ENCODE data around the gene COL6A2.
A peak's percentile ranks its signal among the peaks of the same experiment; 100 is the strongest.

The COL6A2 gene

DNA sequence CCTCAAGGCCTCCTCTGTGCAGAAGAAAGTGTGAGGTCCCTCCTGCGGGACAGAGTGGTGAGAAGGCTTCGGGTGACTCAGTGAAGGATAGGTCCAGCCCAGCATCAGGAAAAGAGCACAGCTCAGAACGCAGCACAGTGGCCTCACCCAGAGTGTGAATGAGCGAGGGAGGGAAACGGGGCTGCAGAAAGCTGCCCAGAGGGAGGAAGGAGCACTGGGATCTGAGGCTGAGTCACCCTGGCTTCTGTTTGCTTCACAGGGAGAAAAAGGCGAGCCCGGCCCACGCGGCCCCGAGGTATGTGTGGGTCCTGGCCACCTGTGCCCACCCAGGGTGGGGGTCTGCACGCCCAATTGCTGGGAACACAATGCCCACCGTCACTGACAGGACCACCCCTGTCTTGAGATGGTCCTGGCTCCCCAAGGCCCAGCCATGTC lies 24.3 kb downstream of the COL6A2 start:
- TF ChIP-seq, protein P1, sequence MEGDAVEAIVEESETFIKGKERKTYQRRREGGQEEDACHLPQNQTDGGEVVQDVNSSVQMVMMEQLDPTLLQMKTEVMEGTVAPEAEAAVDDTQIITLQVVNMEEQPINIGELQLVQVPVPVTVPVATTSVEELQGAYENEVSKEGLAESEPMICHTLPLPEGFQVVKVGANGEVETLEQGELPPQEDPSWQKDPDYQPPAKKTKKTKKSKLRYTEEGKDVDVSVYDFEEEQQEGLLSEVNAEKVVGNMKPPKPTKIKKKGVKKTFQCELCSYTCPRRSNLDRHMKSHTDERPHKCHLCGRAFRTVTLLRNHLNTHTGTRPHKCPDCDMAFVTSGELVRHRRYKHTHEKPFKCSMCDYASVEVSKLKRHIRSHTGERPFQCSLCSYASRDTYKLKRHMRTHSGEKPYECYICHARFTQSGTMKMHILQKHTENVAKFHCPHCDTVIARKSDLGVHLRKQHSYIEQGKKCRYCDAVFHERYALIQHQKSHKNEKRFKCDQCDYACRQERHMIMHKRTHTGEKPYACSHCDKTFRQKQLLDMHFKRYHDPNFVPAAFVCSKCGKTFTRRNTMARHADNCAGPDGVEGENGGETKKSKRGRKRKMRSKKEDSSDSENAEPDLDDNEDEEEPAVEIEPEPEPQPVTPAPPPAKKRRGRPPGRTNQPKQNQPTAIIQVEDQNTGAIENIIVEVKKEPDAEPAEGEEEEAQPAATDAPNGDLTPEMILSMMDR (IDR thresholded peaks at IDR 0.05; ENCODE audit: poor library complexity, severe bottlenecking): no peak
- H3K9me3 ChIP-seq (ENCODE audit: severe bottlenecking): no peaks in the 10 kb centered on the region
- ATAC-seq (ENCODE audit: low read depth) (peak; percentile 73), DNase-seq (ENCODE audit: low spot score) (peak; percentile 54)
- H3K27ac ChIP-seq (ENCODE audit: poor library complexity, severe bottlenecking): no peak overlapping the region
- H3K4me1 ChIP-seq (ENCODE audit: insufficient read depth, poor library complexity, severe bottlenecking): peaks cover 3% of the 10 kb centered on the region
- H3K4me3 ChIP-seq (ENCODE audit: severe bottlenecking): no peak overlapping the region
- no peaks in the 10 kb centered on the region for H3K27me3 ChIP-seq (ENCODE audit: insufficient read depth, poor library complexity, severe bottlenecking)
- no peaks in the 10 kb centered on the region for H3K36me3 ChIP-seq (ENCODE audit: low read depth)

DNA sequence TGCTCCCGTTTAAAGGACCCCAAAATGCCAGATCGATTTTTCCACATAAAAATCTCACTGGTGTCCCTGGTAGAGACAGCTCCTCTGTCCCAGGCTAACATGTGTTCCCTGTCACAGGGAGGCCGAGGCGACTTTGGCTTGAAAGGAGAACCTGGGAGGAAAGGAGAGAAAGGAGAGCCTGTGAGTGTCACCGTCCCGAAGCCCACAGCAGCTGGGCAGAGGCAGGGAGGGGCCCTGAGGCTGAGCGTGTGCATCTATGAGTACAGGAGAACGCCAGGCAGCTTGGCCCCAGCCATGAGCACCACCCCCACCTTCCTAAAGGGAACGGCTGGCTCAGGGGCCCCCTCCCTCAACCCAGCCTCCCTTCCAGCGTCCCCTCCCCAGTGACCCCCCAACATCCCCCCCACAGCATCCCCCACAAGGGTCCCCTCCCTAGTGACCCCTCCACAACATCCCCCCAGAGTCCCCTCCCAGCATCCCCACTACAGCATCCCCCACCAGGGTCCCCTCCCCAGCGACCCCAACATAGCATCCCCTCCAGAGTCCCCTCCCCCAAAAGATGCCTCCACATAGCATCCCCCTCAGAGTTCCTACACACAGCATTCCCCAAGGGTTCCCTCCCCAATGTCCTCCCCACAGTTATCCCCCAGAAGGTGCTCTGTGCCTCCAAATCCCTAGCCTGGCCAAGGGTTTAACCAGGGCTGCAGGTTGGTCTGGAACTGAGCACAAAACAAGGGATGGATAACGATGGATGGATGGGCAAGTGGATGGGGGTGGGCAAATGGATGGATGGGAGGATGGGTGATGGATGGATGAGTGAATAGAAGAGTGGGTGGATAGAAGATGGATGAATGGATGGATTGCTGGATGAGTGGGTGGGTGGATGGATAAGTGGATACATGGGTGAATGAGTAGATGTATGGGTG lies 25.1 kb downstream of the COL6A2 start:
- Histone ChIP-seq H3K27me3 (ENCODE audit: insufficient read depth, poor library complexity, severe bottlenecking) (no peaks in the 10 kb centered on the region), H3K36me3 (ENCODE audit: low read depth) (no peaks in the 10 kb centered on the region), H3K27ac (ENCODE audit: poor library complexity, severe bottlenecking) (no peak overlapping the region), H3K4me3 (ENCODE audit: severe bottlenecking) (no peak overlapping the region), H3K4me1 (ENCODE audit: insufficient read depth, poor library complexity, severe bottlenecking) (peaks cover 3% of the 10 kb centered on the region), H3K9me3 (ENCODE audit: severe bottlenecking) (no peaks in the 10 kb centered on the region)
- DNase-seq (ENCODE audit: low spot score): peak; percentile 42
- TF ChIP-seq, protein P1 (IDR thresholded peaks at IDR 0.05; ENCODE audit: poor library complexity, severe bottlenecking): no peak
- ATAC-seq (ENCODE audit: low read depth): no peak

DNA sequence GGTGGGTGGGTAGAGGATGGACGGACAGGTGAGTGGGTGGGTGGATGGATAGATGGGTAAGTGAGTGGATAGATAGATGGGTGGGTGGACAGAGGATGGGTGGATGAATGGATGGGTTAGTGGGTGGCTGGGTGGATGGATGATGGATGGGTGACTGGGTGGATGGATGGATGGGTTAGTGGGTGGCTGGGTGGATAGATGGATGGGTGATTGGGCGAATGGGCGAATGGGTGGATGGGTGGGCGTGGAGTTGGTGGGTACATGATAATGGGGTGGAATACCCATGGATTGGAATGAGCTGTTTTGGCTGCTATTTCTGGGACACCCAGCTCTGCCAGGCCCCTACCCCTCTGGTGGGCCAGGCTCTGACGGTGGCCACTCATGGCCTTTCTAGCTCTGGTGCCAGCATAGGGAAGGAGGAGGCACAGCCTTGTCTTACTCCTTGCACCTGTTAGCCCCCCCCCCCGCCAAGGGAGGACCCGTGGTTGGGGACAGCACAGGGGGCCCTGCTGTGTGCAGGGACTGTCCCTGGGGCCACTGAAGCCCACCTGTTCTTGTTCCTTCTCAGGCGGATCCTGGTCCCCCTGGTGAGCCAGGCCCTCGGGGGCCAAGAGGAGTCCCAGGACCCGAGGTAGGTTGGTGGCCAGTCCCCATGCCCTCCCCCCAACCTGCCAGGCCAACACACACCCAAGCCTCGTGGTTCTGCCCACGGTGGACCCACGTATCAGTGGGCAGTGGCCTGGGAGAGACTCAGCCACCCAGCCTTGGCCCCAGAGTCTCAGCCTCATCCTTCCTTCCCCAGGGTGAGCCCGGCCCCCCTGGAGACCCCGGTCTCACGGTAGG lies 26.4 kb downstream of the COL6A2 start:
- H3K27me3 ChIP-seq (ENCODE audit: insufficient read depth, poor library complexity, severe bottlenecking): no peaks in the 10 kb centered on the region
- no peaks in the 10 kb centered on the region for H3K36me3 ChIP-seq (ENCODE audit: low read depth)
- ATAC-seq (ENCODE audit: low read depth) (no peak), DNase-seq (ENCODE audit: low spot score) (no peak)
- H3K4me1 ChIP-seq (ENCODE audit: insufficient read depth, poor library complexity, severe bottlenecking): peaks cover 3% of the 10 kb centered on the region
- H3K9me3 ChIP-seq (ENCODE audit: severe bottlenecking): no peaks in the 10 kb centered on the region
- TF ChIP-seq, protein P1 (IDR thresholded peaks at IDR 0.05; ENCODE audit: poor library complexity, severe bottlenecking): no peak
- H3K27ac ChIP-seq (ENCODE audit: poor library complexity, severe bottlenecking): no peak overlapping the region
- no peak overlapping the region for H3K4me3 ChIP-seq (ENCODE audit: severe bottlenecking)

DNA sequence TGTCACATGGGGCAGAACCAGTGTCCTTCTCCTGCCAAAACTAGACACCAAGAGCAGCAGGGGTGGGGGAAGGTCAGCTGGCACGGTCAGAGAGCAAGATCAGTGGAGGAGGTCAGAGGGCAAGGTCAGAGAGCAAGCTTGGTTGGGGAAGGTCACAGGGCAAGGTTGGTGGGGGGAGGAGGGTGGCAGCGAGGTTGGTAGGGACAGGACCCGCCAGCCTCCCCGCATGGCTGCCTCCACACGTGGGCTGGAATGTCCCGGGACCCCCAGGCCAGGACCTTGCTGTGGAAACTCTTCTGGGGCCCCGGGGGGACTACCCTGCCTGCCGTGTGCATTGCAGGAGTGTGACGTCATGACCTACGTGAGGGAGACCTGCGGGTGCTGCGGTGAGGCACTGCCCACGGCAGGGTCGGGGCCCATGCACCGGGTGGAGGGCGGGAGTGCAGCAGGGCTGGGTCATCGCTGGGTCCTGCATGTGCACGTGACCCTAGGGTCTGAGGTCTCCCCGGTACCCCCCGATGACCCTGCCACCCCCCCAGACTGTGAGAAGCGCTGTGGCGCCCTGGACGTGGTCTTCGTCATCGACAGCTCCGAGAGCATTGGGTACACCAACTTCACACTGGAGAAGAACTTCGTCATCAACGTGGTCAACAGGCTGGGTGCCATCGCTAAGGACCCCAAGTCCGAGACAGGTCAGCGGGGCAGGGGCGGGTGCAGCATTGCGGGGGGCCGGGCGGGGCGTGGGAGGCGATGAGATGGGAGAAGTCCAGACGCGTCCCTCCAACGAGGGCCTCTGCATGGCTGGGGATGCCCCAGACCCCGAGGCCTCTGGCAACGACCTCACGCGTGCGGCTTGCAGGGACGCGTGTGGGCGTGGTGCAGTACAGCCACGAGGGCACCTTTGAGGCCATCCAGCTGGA lies 27.3 kb downstream of the COL6A2 start:
- peak; percentile 56 for DNase-seq (ENCODE audit: low spot score)
- H3K36me3 ChIP-seq (ENCODE audit: low read depth): no peaks in the 10 kb centered on the region
- ATAC-seq (ENCODE audit: low read depth): no peak
- H3K9me3 ChIP-seq (ENCODE audit: severe bottlenecking): no peaks in the 10 kb centered on the region
- H3K27ac ChIP-seq (ENCODE audit: poor library complexity, severe bottlenecking): no peak overlapping the region
- H3K27me3 ChIP-seq (ENCODE audit: insufficient read depth, poor library complexity, severe bottlenecking): no peaks in the 10 kb centered on the region
- H3K4me3 ChIP-seq (ENCODE audit: severe bottlenecking): no peak overlapping the region
- peaks cover 3% of the 10 kb centered on the region for H3K4me1 ChIP-seq (ENCODE audit: insufficient read depth, poor library complexity, severe bottlenecking)
- TF ChIP-seq, protein P1 (IDR thresholded peaks at IDR 0.05; ENCODE audit: poor library complexity, severe bottlenecking): no peak

Data from RWPE2 (cell line).